H9 (cell line): Measurements from ENCODE around the gene KLHL7. TPM values are rescaled to one million over a fixed set of nuclear protein-coding genes. Genes with fewer than 3 reads are reported as not detected.

ENCODE experiments used
- DNase-seq: peaks from one replicate; pipeline ENCODE4 v3.0.0-alpha.2; 2017
- H2AFZ ChIP-seq: one replicate; pipeline ENCODE4 v1.6.1; 2013; ENCODE audit warnings: mild to moderate bottlenecking, low read length, control low read depth, moderate library complexity
- H2AK5ac ChIP-seq: 2 replicates; pipeline ENCODE4 v1.6.1; 2013; ENCODE audit warnings: low read length, control low read depth, mixed read lengths; ENCODE audit not compliant: insufficient read length
- H2BK120ac ChIP-seq: one replicate; pipeline ENCODE4 v1.6.1; 2013; ENCODE audit warnings: low read depth, mild to moderate bottlenecking, low read length, control low read depth, inconsistent platforms; ENCODE audit not compliant: poor library complexity, severe bottlenecking
- H2BK12ac ChIP-seq: 2 replicates; pipeline ENCODE4 v1.6.1; 2013; ENCODE audit warnings: low read length, control low read depth, mixed read lengths, low read depth; ENCODE audit not compliant: insufficient read length
- H2BK15ac ChIP-seq: 2 replicates; pipeline ENCODE4 v1.6.1; 2013; ENCODE audit warnings: low read depth, low read length, control low read depth
- H2BK20ac ChIP-seq: one replicate; pipeline ENCODE4 v1.6.1; 2013; ENCODE audit warnings: low read depth, mild to moderate bottlenecking, low read length, control low read depth, inconsistent platforms; ENCODE audit not compliant: poor library complexity, severe bottlenecking
- H2BK5ac ChIP-seq: 2 replicates; pipeline ENCODE4 v1.6.1; 2013; ENCODE audit warnings: low read length, control low read depth, mixed read lengths; ENCODE audit not compliant: insufficient read length
- H3K14ac ChIP-seq: 2 replicates; pipeline ENCODE4 v1.6.1; 2013; ENCODE audit warnings: low read length, control low read depth; ENCODE audit not compliant: insufficient read depth
- H3K18ac ChIP-seq: 2 replicates; pipeline ENCODE4 v1.6.1; 2013; ENCODE audit warnings: low read depth, mild to moderate bottlenecking, mixed read lengths, low read length, control low read depth; ENCODE audit not compliant: insufficient read length
- H3K23ac ChIP-seq: 2 replicates; pipeline ENCODE4 v1.6.1; 2013; ENCODE audit warnings: low read length, control low read depth, mixed read lengths, low read depth; ENCODE audit not compliant: insufficient read length
- H3K23me2 ChIP-seq: 2 replicates; pipeline ENCODE4 v1.6.1; 2013; ENCODE audit warnings: low read depth, mild to moderate bottlenecking, mixed read lengths, low read length, control low read depth; ENCODE audit not compliant: insufficient read length, poor library complexity, severe bottlenecking
- H3K27ac ChIP-seq: 2 replicates; pipeline ENCODE4 v1.5.1; 2013; ENCODE audit warnings: low read length, control low read depth, mixed read lengths, low read depth; ENCODE audit not compliant: insufficient read length
- H3K27me3 ChIP-seq: 2 replicates; pipeline ENCODE4 v1.6.1; 2013; ENCODE audit warnings: low read length, control low read depth, inconsistent platforms; ENCODE audit not compliant: insufficient read depth
- H3K4ac ChIP-seq: 2 replicates; pipeline ENCODE4 v1.6.1; 2013; ENCODE audit warnings: low read depth, mild to moderate bottlenecking, control low read depth, inconsistent platforms, low read length, moderate library complexity
- H3K4me1 ChIP-seq: 2 replicates; pipeline ENCODE4 v1.6.1; 2013; ENCODE audit warnings: low read length, control low read depth, inconsistent platforms; ENCODE audit not compliant: insufficient read depth
- H3K4me2 ChIP-seq: 2 replicates; pipeline ENCODE4 v1.6.1; 2013; ENCODE audit warnings: low read length, control low read depth, mixed read lengths; ENCODE audit not compliant: insufficient read length, insufficient read depth
- H3K56ac ChIP-seq: 2 replicates; pipeline ENCODE4 v1.6.1; 2013; ENCODE audit warnings: low read depth, mild to moderate bottlenecking, mixed read lengths, low read length, control low read depth; ENCODE audit not compliant: insufficient read length
- H3K79me1 ChIP-seq: 2 replicates; pipeline ENCODE4 v1.6.1; 2013; ENCODE audit warnings: low read depth, mild to moderate bottlenecking, moderate library complexity, low read length, control low read depth, inconsistent platforms; ENCODE audit not compliant: insufficient read depth, poor library complexity, severe bottlenecking
- H3K79me2 ChIP-seq: 2 replicates; pipeline ENCODE4 v1.6.1; 2013; ENCODE audit warnings: low read length, control low read depth, inconsistent platforms; ENCODE audit not compliant: insufficient read depth
- H3K9ac ChIP-seq: 2 replicates; pipeline ENCODE4 v1.6.1; 2013; ENCODE audit warnings: low read length, control low read depth, mixed read lengths; ENCODE audit not compliant: insufficient read length; ENCODE audit errors: extremely low read depth
- H3K9me3 ChIP-seq: one replicate; pipeline ENCODE4 v1.6.1; 2013; ENCODE audit warnings: low read depth, low read length, inconsistent platforms; ENCODE audit not compliant: control insufficient read depth
- H3T11ph ChIP-seq: one replicate; pipeline ENCODE4 v1.6.1; 2013; ENCODE audit warnings: mild to moderate bottlenecking, low read length, control low read depth, inconsistent platforms
- H4K20me1 ChIP-seq: one replicate; pipeline ENCODE4 v1.6.1; 2013; ENCODE audit not compliant: control insufficient read depth, insufficient read length, insufficient read depth
- H4K5ac ChIP-seq: 2 replicates; pipeline ENCODE4 v1.6.1; 2013; ENCODE audit warnings: low read depth, mild to moderate bottlenecking, mixed read lengths, low read length, control low read depth; ENCODE audit not compliant: insufficient read length
- H4K8ac ChIP-seq: replicated peaks from 2 replicates; pipeline ENCODE4 v1.6.1; 2013; ENCODE audit warnings: low read length, control low read depth, mixed read lengths, low read depth; ENCODE audit not compliant: insufficient read length
- H4K91ac ChIP-seq: 2 replicates; pipeline ENCODE4 v1.6.1; 2013; ENCODE audit warnings: low read depth, mild to moderate bottlenecking, moderate library complexity, mixed read lengths, low read length, control low read depth; ENCODE audit not compliant: insufficient read length
- H3K27ac Mint-ChIP-seq, 3 experiments: 2 replicates in 2 of 3; 3 replicates in 1 of 3; pipeline ENCODE4 v1.8.0; 2020 to 2021; ENCODE audit warnings: mixed read lengths in 3 of 3, mild to moderate bottlenecking in 1 of 3, moderate library complexity in 1 of 3
- H3K27me3 Mint-ChIP-seq: 2 replicates; pipeline ENCODE4 v1.8.0; 2021; ENCODE audit warnings: low read depth, mild to moderate bottlenecking, moderate library complexity, mixed read lengths
- H3K36me3 Mint-ChIP-seq, 3 experiments: 2 replicates in 2 of 3; 3 replicates in 1 of 3; pipeline ENCODE4 v1.8.0; 2020 to 2021; ENCODE audit warnings: low read depth in 3 of 3, mixed read lengths in 3 of 3; ENCODE audit not compliant: insufficient read depth in 1 of 3
- H3K4me1 Mint-ChIP-seq, 2 experiments: 2 replicates each; pipeline ENCODE4 v1.8.0; 2020; ENCODE audit warnings: mixed read lengths in 2 of 2
- H3K4me3 Mint-ChIP-seq, 2 experiments: 2 replicates in 1 of 2; 3 replicates in 1 of 2; pipeline ENCODE4 v1.8.0; 2020 to 2021; ENCODE audit warnings: mild to moderate bottlenecking in 2 of 2, mixed read lengths in 2 of 2, moderate library complexity in 1 of 2
- H3K9me3 Mint-ChIP-seq, 2 experiments: 2 replicates in 1 of 2; 3 replicates in 1 of 2; pipeline ENCODE4 v1.8.0; 2020; ENCODE audit warnings: mild to moderate bottlenecking in 2 of 2, mixed read lengths in 2 of 2, moderate library complexity in 1 of 2
- WGBS: extraction: QIAGEN DNeasy Blood & Tissue Kit; methylation state at CpG from one replicate; pipeline ENCODE4 v1.1.7; 2013; ENCODE audit warnings: missing lambda C conversion rate, low lambda C conversion rate, mixed read lengths; ENCODE audit not compliant: insufficient read length; ENCODE audit errors: extremely low coverage; 5-methylcytosine and 5-hydroxymethylcytosine counted together
- total RNA-seq: library from RNA; stranded (reverse); gene quantifications from 2 replicates; pipeline ENCODE4 v1.2.1, GENCODE V29; 2021
- TF ChIP-seq, protein P1 (sequence below): fragments of 200-600 bp; sonication (generic); conservative IDR thresholded peaks from 3 replicates; pipeline ENCODE4 v1.8.0; 2021; ENCODE audit warnings: antibody characterized with exemption, mild to moderate bottlenecking

The KLHL7 gene
- total RNA-seq, 1 experiment from 2014 or later: 56.7 TPM

DNA sequence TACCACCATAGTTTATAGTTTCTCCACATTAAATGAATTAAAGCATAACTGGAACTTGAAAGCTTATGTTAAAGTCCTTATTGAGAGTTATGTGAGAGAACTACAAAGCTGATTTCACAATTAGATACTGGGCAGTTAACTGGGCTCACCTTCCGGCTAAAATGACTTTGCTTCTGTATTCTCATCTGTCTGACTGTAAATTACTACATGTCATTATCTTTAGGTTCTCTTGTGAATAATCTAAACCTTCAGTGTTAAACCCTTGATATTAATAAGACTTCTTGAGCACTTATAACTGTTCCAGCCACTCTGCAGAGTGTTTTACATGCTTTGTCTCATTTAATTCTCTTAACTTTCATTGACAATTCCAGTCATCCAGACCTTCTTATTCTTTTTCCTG, 3.9 kb downstream of the KLHL7 start:
- Histone ChIP-seq H2BK12ac (no peak overlapping the region), H3K4ac (no peak overlapping the region), H4K91ac (no peak overlapping the region), H3T11ph (no peak overlapping the region), H3K79me1 (no peaks in the 10 kb centered on the region), H2BK5ac (no peak overlapping the region), H3K4me1 (peaks cover 9% of the 10 kb centered on the region; the same call in 1 of the 2 replicates), H3K18ac (no peak overlapping the region), H3K27ac (no peak overlapping the region), H2AFZ (no peak overlapping the region), H3K9ac (no peak overlapping the region), H3K4me2 (peak overlapping the region; percentile 19), H2BK120ac (no peak overlapping the region), H2BK20ac (no peak overlapping the region), H4K20me1 (no peaks in the 10 kb centered on the region), H3K23me2 (peaks cover 12% of the 10 kb centered on the region), H4K5ac (no peak overlapping the region), H3K23ac (no peak overlapping the region), H2BK15ac (no peak overlapping the region), H3K79me2 (peaks cover 52% of the 10 kb centered on the region; the same call in 1 of the 2 replicates), H3K9me3 (no peaks in the 10 kb centered on the region), H3K14ac (no peak overlapping the region), H3K56ac (no peak overlapping the region), H2AK5ac (no peak overlapping the region), H3K27me3 (no peaks in the 10 kb centered on the region), H4K8ac (no peak overlapping the region)
- Mint-ChIP-seq H3K4me1 (peaks cover 63 to 64% of the 10 kb centered on the region in 2 experiments), H3K27ac (no peak overlapping the region), H3K36me3 (peaks cover 2 to 11% (median 9%) of the 10 kb centered on the region in 3 experiments; a peak in 4 of 7 replicates), H3K27me3 (no peaks in the 10 kb centered on the region), H3K9me3 (no peaks in the 10 kb centered on the region), H3K4me3 (no peak overlapping the region)
- WGBS: no CpG with 5 or more reads among the region's 1 CpG
- TF ChIP-seq, protein P1, sequence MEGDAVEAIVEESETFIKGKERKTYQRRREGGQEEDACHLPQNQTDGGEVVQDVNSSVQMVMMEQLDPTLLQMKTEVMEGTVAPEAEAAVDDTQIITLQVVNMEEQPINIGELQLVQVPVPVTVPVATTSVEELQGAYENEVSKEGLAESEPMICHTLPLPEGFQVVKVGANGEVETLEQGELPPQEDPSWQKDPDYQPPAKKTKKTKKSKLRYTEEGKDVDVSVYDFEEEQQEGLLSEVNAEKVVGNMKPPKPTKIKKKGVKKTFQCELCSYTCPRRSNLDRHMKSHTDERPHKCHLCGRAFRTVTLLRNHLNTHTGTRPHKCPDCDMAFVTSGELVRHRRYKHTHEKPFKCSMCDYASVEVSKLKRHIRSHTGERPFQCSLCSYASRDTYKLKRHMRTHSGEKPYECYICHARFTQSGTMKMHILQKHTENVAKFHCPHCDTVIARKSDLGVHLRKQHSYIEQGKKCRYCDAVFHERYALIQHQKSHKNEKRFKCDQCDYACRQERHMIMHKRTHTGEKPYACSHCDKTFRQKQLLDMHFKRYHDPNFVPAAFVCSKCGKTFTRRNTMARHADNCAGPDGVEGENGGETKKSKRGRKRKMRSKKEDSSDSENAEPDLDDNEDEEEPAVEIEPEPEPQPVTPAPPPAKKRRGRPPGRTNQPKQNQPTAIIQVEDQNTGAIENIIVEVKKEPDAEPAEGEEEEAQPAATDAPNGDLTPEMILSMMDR: no peak
- no peak for DNase-seq
